Measurements from ENCODE around the gene EFNA3.

- TF ChIP-seq CTCF (IDR thresholded peaks at IDR 0.05; ENCODE audit: insufficient read depth, low read length, poor library complexity, severe bottlenecking): no peak
- no peak for TF ChIP-seq EZH2phosphoT487 (conservative IDR thresholded peaks at IDR 0.05; ENCODE audit: low read length)
These were observed 15.4 kb downstream of the EFNA3 start for GRCh38 chr1:155093911-155094621.

All from SU-DHL-6 (cell line).